H1 (cell line): ENCODE data around the gene LMX1B. TPM values are rescaled to one million over a fixed set of nuclear protein-coding genes. Genes with fewer than 3 reads are reported as not detected.

Experiments used
- CTCF ChIA-PET: fragments of 300-600 bp; sonication (Branson Sonifier 250); formaldehyde crosslinking; loops from one replicate; lab custom pipeline; 2021; ENCODE audit not compliant: partially characterized antibody; lab: Charles Lee
- POLR2A ChIA-PET: fragments of 300-600 bp; sonication (Branson Sonifier 250); formaldehyde crosslinking; loops from one replicate; lab custom pipeline; 2021; ENCODE audit warnings: inconsistent platforms; ENCODE audit not compliant: partially characterized antibody; lab: Charles Lee
- DNase-seq, 2 experiments: peaks; one replicate each; pipeline versions ENCODE4 v3.0.0 to v3.0.0-alpha.2; 2010 to 2022; ENCODE audit warnings: low spot score in 2 of 2, low read depth in 1 of 2, mixed read lengths in 1 of 2
- FAIRE-seq: peaks from 2 replicates; lab custom pipeline; 2011; peaks lifted over from hg19 to GRCh38; lab: Jason Lieb, UNC
- H2AFZ ChIP-seq: 2 replicates; pipeline ENCODE4 v1.8.1; 2012; ENCODE audit warnings: low read length, inconsistent platforms
- H2AK5ac ChIP-seq: 2 replicates; pipeline ENCODE4 v1.6.1; 2013; ENCODE audit warnings: low read depth, low read length
- H2BK120ac ChIP-seq: replicated peaks from 2 replicates; pipeline ENCODE3; 2013; ENCODE audit warnings: low read depth, low read length, inconsistent platforms
- H2BK12ac ChIP-seq: 2 replicates; pipeline ENCODE4 v1.6.1; 2013; ENCODE audit warnings: low read depth, low read length
- H2BK15ac ChIP-seq: 2 replicates; pipeline ENCODE4 v1.6.1; 2013; ENCODE audit warnings: low read length
- H2BK20ac ChIP-seq: 2 replicates; pipeline ENCODE4 v1.6.1; 2013; ENCODE audit warnings: low read length
- H2BK5ac ChIP-seq: 2 replicates; pipeline ENCODE4 v1.6.1; 2013; ENCODE audit warnings: low read depth, low read length
- H3K14ac ChIP-seq: 2 replicates; pipeline ENCODE4 v1.6.1; 2013; ENCODE audit warnings: inconsistent platforms; ENCODE audit not compliant: insufficient read length
- H3K18ac ChIP-seq: 2 replicates; pipeline ENCODE4 v1.6.1; 2013; ENCODE audit warnings: low read length; ENCODE audit errors: extremely low read depth
- H3K23ac ChIP-seq: 2 replicates; pipeline ENCODE4 v1.6.1; 2013; ENCODE audit warnings: inconsistent platforms; ENCODE audit not compliant: insufficient read length
- H3K23me2 ChIP-seq: 2 replicates; pipeline ENCODE4 v1.6.1; 2013; ENCODE audit warnings: low read depth, low read length
- H3K27ac ChIP-seq: 2 replicates; pipeline ENCODE4 v1.6.1; 2011; ENCODE audit warnings: low read depth, low read length, inconsistent platforms
- H3K27me3 ChIP-seq, 4 experiments: replicated peaks in 1 of 4; 1 replicate in 1 of 4; 2 replicates in 3 of 4; pipeline versions ENCODE4 v1.6.1 to v1.8.1; 2011 to 2013; ENCODE audit warnings: low read length in 3 of 4, mild to moderate bottlenecking in 3 of 4, inconsistent platforms in 2 of 4, mixed read lengths in 2 of 4, moderate library complexity in 1 of 4; ENCODE audit not compliant: control insufficient read depth in 3 of 4, insufficient read depth in 3 of 4; ENCODE audit errors: extremely low read depth in 1 of 4
- H3K36me3 ChIP-seq, 4 experiments: 2 replicates each; pipeline versions ENCODE4 v1.6.1 to v1.8.1; 2011 to 2013; ENCODE audit warnings: mild to moderate bottlenecking in 4 of 4, low read length in 3 of 4, moderate library complexity in 2 of 4, control low read depth in 1 of 4, inconsistent platforms in 1 of 4; ENCODE audit not compliant: insufficient read depth in 4 of 4, control insufficient read depth in 2 of 4
- H3K4ac ChIP-seq: replicated peaks from 2 replicates; pipeline ENCODE3; 2013; ENCODE audit warnings: low read length, low read depth, mixed read lengths, inconsistent platforms; ENCODE audit not compliant: insufficient read length
- H3K4me1 ChIP-seq, 4 experiments: replicated peaks in 1 of 4; 1 replicate in 1 of 4; 2 replicates in 3 of 4; pipeline versions ENCODE4 v1.6.1 to v1.8.1; 2011 to 2013; ENCODE audit warnings: low read length in 3 of 4, inconsistent platforms in 2 of 4, mixed read lengths in 1 of 4; ENCODE audit not compliant: insufficient read depth in 4 of 4, control insufficient read depth in 3 of 4
- H3K4me2 ChIP-seq, 2 experiments: 2 replicates each; pipeline versions ENCODE4 v1.6.1 to v1.8.1; 2011 to 2013; ENCODE audit warnings: low read depth in 2 of 2, low read length in 2 of 2, control low read depth in 1 of 2, inconsistent platforms in 1 of 2, mild to moderate bottlenecking in 1 of 2; ENCODE audit not compliant: insufficient read depth in 1 of 2
- H3K4me3 ChIP-seq, 4 experiments: fragments of 200-600, 300-600 bp in 1 of 4; sonication (generic), shearing (Covaris generic), sonication (Bioruptor Twin) in 1 of 4; 2 replicates each; pipeline versions ENCODE4 v1.5.1 to v1.8.1; 2011 to 2016; ENCODE audit warnings: low read length in 4 of 4, low read depth in 3 of 4, control low read depth in 2 of 4, inconsistent platforms in 2 of 4, mild to moderate bottlenecking in 2 of 4, mixed read lengths in 1 of 4, moderate library complexity in 1 of 4; ENCODE audit not compliant: insufficient read depth in 2 of 4; ENCODE audit errors: extremely low read depth in 1 of 4
- H3K56ac ChIP-seq: replicated peaks from 2 replicates; pipeline ENCODE3; 2013; ENCODE audit warnings: low read depth, mild to moderate bottlenecking, mixed read lengths, low read length, inconsistent platforms; ENCODE audit not compliant: insufficient read length
- H3K79me1 ChIP-seq: 2 replicates; pipeline ENCODE4 v1.6.1; 2013; ENCODE audit warnings: low read depth, low read length, control low read depth
- H3K79me2 ChIP-seq, 2 experiments: 2 replicates each; pipeline versions ENCODE4 v1.6.1 to v1.8.1; 2012 to 2013; ENCODE audit warnings: low read length in 2 of 2, mild to moderate bottlenecking in 2 of 2, inconsistent platforms in 1 of 2; ENCODE audit not compliant: insufficient read depth in 2 of 2, control insufficient read depth in 1 of 2
- H3K9ac ChIP-seq, 4 experiments: replicated peaks in 1 of 4; 1 replicate in 1 of 4; 2 replicates in 3 of 4; pipeline versions ENCODE4 v1.6.1 to v1.8.1; 2011 to 2013; ENCODE audit warnings: low read depth in 3 of 4, low read length in 3 of 4, control low read depth in 2 of 4, mild to moderate bottlenecking in 2 of 4, moderate library complexity in 2 of 4, inconsistent platforms in 1 of 4; ENCODE audit errors: extremely low read depth in 1 of 4
- H3K9me3 ChIP-seq, 2 experiments: 2 replicates each; pipeline versions ENCODE4 v1.6.1 to v1.8.1; 2012 to 2013; ENCODE audit warnings: mild to moderate bottlenecking in 2 of 2, moderate library complexity in 2 of 2, control low read depth in 1 of 2, inconsistent platforms in 1 of 2, low read depth in 1 of 2, low read length in 1 of 2, mixed read lengths in 1 of 2; ENCODE audit not compliant: insufficient read depth in 2 of 2
- H4K20me1 ChIP-seq, 2 experiments: replicated peaks in 1 of 2; 2 replicates each; pipeline versions ENCODE3 to v1.8.1; 2011 to 2013; ENCODE audit warnings: inconsistent platforms in 2 of 2, low read length in 2 of 2, mild to moderate bottlenecking in 1 of 2; ENCODE audit not compliant: insufficient read depth in 2 of 2, control insufficient read depth in 1 of 2
- H4K5ac ChIP-seq: 2 replicates; pipeline ENCODE4 v1.6.1; 2013; ENCODE audit warnings: low read length, low read depth, mixed read lengths, inconsistent platforms; ENCODE audit not compliant: insufficient read length
- H4K8ac ChIP-seq: 2 replicates; pipeline ENCODE4 v1.8.0; 2013; ENCODE audit warnings: mild to moderate bottlenecking, moderate library complexity, low read length, inconsistent platforms; ENCODE audit not compliant: insufficient read depth; ENCODE audit errors: extremely low read depth
- H4K91ac ChIP-seq: replicated peaks from 2 replicates; pipeline ENCODE3; 2013; ENCODE audit warnings: low read length, mixed read lengths, inconsistent platforms; ENCODE audit not compliant: insufficient read length
- HDAC2 ChIP-seq, 2 experiments: fragments of 300-600 bp in 1 of 2; sonication (generic) in 1 of 2; IDR thresholded peaks; 2 replicates each; pipeline ENCODE4 v1.6.1; 2011 to 2012; ENCODE audit warnings: low read depth in 2 of 2, low read length in 2 of 2, mild to moderate bottlenecking in 2 of 2, moderate library complexity in 2 of 2, borderline replicate concordance in 1 of 2, inconsistent platforms in 1 of 2
- JUND ChIP-seq: IDR thresholded peaks from 2 replicates; pipeline ENCODE4 v1.6.1; 2011; ENCODE audit warnings: mild to moderate bottlenecking, improper control_type of control experiment, low read length
- RFX5 ChIP-seq: IDR thresholded peaks from 2 replicates; pipeline ENCODE4 v1.6.1; 2011; ENCODE audit warnings: low read depth, low read length, improper control_type of control experiment, borderline replicate concordance
- SUZ12 ChIP-seq: fragments of 200-600 bp; sonication (generic); IDR thresholded peaks from 2 replicates; pipeline ENCODE4 v1.6.1; 2012; ENCODE audit warnings: mild to moderate bottlenecking, inconsistent platforms, low read length, moderate library complexity, mixed read lengths
- TAF1 ChIP-seq: IDR thresholded peaks from 2 replicates; pipeline ENCODE4 v1.6.1; 2011; ENCODE audit warnings: mild to moderate bottlenecking, low read depth, low read length
- WGBS, 2 experiments: shearing (Covaris generic) in 1 of 2; methylation state at CpG; one replicate each; pipeline versions ENCODE4 v1.1.6 to v1.1.7; 2013 to 2015; ENCODE audit warnings: low lambda C conversion rate in 2 of 2, mixed read lengths in 2 of 2, inconsistent platforms in 1 of 2, low coverage in 1 of 2, missing lambda C conversion rate in 1 of 2; ENCODE audit not compliant: insufficient replicate concordance in 2 of 2, insufficient coverage in 1 of 2, insufficient read length in 1 of 2; ENCODE audit errors: extremely low coverage in 1 of 2, missing lambda C conversion rate in 1 of 2; 5-methylcytosine and 5-hydroxymethylcytosine counted together
- polyA plus RNA-seq, 7 experiments: library from polyadenylated mRNA; depleted of rRNA in 3 of 7; stranded (reverse) in 5 of 7; unstranded in 2 of 7; fragments of >200 nt in 5 of 7; fragments of 200-250 nt in 2 of 7; gene quantifications; 1 replicate in 5 of 7; 2 replicates in 1 of 7; 4 replicates in 1 of 7; pipeline versions ENCODE4 v1.2.1 to v1.2.3, GENCODE V29; 2011 to 2013; ENCODE audit warnings: missing spikeins in 2 of 7, mixed read lengths in 2 of 7
- total RNA-seq: library from RNA; stranded (reverse); fragmentation: NEBNext Ultra II Directional; extraction: Animal tissue kit (Norgen Biotek cat#: 25700); gene quantifications from 2 replicates; pipeline ENCODE4 v1.2.1, GENCODE V29; 2021

Gene LMX1B
- total and polyA plus RNA-seq, 2 of the 8 experiments (the other 6 are each of a cell fraction or from before 2014, with no cell fraction given), result 0.09 to 0.37 TPM

DNA sequence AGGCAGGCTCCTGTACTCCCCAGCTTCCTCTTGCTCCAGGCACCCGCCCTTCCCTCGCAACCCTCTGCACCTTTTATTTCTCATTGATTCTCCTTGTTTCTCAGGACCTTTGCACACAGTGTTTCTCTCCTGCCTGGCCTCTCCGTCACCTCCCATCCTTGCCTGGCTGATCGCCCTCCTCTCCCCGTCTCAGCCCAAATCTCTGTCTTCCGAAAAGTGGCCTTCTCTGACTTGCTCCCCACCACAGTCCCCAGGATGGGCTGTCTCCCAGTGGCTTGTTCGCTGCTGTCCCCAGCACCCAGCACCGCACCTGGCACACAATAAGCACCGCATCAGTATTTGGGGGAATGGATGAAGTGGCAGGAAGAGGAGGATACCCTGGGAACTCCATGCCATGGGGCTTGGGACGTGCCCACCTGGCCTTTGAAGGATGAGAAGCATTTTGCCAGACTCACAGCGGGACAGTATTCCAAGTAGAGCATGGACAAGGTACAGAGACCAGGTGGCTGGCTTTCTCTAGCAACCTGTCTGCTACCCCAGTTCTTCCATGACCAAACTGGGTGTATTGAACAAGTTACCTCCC lies 62.5 kb downstream of the LMX1B start:
- H2AK5ac ChIP-seq, result 0 out of 2 replicates have a peak overlapping the region, but pooled peaks have one; percentile 43
- 0 out of 2 replicates have a peak overlapping the region, but pooled peaks have one; percentile 1 for H2AFZ ChIP-seq
- H3K56ac ChIP-seq, result no peak overlapping the region
- no peaks in the 10 kb centered on the region for H3K79me2 ChIP-seq
- peak overlapping the region; percentile 99 for H2BK12ac ChIP-seq
- H3K4me1 ChIP-seq, result peaks cover 19 to 63% (median 49%) of the 10 kb centered on the region in 4 experiments
- peak overlapping the region; percentile 73 for H2BK20ac ChIP-seq
- TF ChIP-seq RFX5, result no peak
- TF ChIP-seq TAF1, result 0 out of 2 replicates have a peak, but pooled peaks have one; percentile 6
- TF ChIP-seq SUZ12, result 0 out of 2 replicates have a peak, but pooled peaks have one; percentile 37
- no peak for TF ChIP-seq JUND
- peak in 1 of 2 experiments; percentile 91; a peak in 1 of 4 replicates for TF ChIP-seq HDAC2 (IDR thresholded peaks at IDR 0.05; ENCODE audit: borderline replicate concordance in 1 of 2, low read depth in 2 of 2, low read length in 2 of 2)
- POLR2A ChIA-PET, result interaction anchor here (1.3 to 4.6 kb wide), 6 partner anchors 10 to 67 kb away, joined by 3 to 26 read pairs (median 9); no protein-coding TSS in a partner anchor
- no peaks in the 10 kb centered on the region for H4K20me1 ChIP-seq
- H4K8ac ChIP-seq, result no peak overlapping the region
- CTCF ChIA-PET, result interaction anchor here (0.6 to 23.0 kb wide), 9 partner anchors 8 to 803 kb away, joined by 3 to 323 read pairs (median 27); no protein-coding TSS in a partner anchor
- DNase-seq, result peak in 1 of 2 experiments; percentile 75
- H4K5ac ChIP-seq, result peak overlapping the region; percentile 75
- no peak overlapping the region for H3K23ac ChIP-seq
- H3K27me3 ChIP-seq, result peaks cover 0 to 46% (median 28%) of the 10 kb centered on the region in 4 experiments; a peak in 6 of 7 replicates
- no peak overlapping the region for H3K14ac ChIP-seq
- 0 out of 2 replicates have a peak overlapping the region, but pooled peaks have one; percentile 2 for H2BK15ac ChIP-seq
- H3K9ac ChIP-seq, result no peak overlapping the region; a peak in 1 of 7 replicates
- peak overlapping the region; percentile 58 to 62 for H3K4me2 ChIP-seq
- no peaks in the 10 kb centered on the region for H3K9me3 ChIP-seq
- H3K36me3 ChIP-seq, result no peaks in the 10 kb centered on the region
- no peaks in the 10 kb centered on the region for H3K79me1 ChIP-seq
- H3K4ac ChIP-seq, result peak overlapping the region; percentile 34
- H2BK120ac ChIP-seq, result peak overlapping the region; percentile 45
- no peak for FAIRE-seq
- H3K4me3 ChIP-seq, result peak overlapping the region in 2 of 4 experiments; percentile 1 to 51; a peak in 4 of 8 replicates
- no peak overlapping the region for H3K27ac ChIP-seq
- peak overlapping the region; percentile 93; the same call in 1 of the 2 replicates for H2BK5ac ChIP-seq
- peaks cover 15% of the 10 kb centered on the region for H3K23me2 ChIP-seq
- peak overlapping the region; percentile 79 for H3K18ac ChIP-seq
- peak overlapping the region; percentile 81 for H4K91ac ChIP-seq
- 4% methylated on average over 11 of the region's 11 CpGs; no CpG with 5 or more reads in 1 of the 2 experiments for WGBS, 2 experiments
